GM21723 (cell line): ENCODE results near the gene VIL1.

ENCODE experiments used
- ATAC-seq: cut with Tn5 transposase; IDR thresholded peaks from one replicate; pipeline ENCODE4 v1.9.1; 2021; ENCODE audit warnings: mild to moderate bottlenecking, moderate library complexity; ENCODE audit not compliant: unreplicated experiment

VIL1 gene

DNA sequence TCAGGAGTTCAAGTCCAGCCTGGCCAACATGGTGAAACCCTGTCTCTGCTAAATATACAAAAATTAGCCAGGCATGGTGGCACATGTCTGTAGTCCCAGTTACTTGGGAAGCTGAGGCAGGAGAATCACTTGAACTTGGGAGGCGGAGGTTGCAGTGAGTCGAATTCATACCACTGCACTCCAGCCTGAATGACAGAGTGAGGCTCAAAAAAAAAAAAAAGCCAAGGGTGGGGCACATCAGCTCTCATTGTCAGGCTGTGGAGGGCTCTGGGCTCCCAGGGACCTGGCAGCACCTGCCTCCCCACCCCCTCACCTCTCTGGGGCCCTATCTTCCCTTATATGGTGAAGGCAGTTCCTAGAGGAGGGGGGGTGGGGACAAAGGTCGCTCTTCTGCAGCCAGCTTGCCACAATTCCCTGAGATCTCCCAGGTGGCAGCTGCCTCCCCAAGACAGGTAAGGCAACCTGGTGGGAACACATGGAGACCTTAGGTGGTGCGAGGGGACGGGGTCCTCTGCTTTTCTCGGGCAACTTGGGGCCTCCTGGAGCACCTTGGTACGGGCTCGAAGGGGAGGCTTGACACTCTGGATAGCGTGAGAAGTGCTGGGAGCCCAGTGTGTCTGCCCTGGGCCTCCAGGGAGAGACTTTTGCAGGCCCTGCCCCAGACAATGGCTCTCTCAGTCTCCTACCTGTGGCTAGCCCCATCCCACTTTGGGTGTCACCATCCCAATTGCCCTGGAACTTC lies at the start of gene VIL1:
Gene VIL1 (plus strand): TSS at position 407 of the 742 bp plus-strand sequence. CDS start 4,656 bp downstream, outside the sequence.
- ATAC-seq = no peak

DNA sequence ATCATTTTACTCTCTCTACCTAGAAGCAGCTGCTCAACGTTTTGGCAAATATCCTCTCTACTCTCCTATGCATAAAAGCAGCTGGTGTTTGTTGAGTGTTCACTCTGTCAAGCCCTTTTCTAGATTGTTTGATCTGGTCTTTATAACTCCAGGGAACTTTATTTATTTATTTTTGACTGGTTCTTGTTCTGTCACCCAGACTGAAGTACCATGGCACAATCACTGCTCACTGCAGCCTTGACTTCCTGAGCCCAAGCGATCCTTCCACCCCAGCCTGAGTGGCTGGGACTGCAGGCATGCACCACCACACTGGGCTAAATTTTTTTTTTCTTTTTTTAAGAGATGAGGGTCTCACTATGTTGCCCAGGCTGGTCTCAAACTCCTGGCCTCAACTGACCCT lies 49.6 kb upstream of the VIL1 start:
- no peak for ATAC-seq

DNA sequence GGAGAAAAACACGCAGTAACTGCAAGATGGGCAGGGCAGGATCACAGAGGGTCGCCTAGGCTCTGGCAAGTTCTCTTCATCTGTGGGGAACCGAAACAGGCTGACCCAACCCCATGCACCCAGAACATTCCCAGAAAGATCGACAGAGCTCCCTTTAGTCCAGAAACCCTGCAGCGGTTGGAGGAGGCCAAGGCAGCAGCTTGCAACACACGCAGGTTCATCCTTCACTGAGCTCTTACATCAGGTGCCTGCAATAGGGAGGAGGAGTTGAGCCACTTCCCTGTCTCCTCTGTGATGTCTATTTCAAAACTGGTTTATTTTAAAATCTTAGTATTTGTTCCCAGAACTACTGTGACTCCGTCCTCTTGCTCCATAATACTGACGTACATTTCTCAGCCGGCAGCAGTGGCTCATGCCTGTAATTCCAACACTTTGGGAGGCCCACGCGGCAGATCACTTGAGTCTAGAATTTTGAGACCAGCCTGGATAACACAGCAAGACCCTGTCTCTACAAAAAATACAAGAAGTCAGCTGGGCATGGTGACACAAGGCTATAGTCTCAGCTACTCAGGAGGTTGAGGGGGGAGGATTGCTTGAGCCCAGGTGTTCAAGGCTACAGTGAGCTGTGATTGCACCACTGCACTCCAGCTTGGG lies 48.4 kb upstream of the VIL1 start:
- no peak for ATAC-seq

DNA sequence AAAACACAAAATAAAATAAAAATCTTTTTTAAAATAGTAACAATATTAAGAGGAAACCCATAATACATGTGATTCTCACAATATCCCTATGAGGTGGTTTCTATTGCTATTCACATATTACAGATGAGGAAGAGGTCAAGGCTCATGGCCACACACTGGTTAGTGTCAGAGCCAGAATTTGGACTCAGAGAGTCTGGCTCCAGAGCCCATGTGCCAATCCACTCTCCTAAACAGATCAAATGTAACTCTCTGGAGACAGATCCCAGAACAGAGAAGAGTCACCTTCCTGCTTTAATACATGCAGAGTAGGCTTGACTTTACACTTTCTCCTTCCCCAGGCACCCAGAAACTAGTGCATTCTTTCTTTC lies 47.0 kb upstream of the VIL1 start:
- no peak for ATAC-seq

DNA sequence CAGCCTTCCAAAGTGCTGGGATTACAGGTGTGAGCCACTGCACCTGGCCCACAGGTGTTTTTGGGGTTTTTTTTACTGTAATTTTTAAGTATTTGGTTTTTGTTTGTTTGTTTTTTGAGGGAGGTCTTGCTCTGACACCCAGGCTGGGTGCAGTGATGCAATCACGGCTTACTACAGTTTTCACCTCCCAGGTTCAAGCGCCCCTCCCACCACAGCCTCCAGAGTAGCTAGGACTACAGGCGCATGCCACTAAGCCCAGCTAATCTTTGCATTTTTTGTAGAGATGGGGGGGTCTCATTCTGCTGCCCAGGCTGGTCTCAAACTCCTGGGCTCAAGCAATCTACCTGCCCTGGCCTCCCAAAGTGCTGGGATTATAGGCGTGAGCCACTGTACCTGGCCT lies 44.1 kb upstream of the VIL1 start:
- no peak for ATAC-seq

DNA sequence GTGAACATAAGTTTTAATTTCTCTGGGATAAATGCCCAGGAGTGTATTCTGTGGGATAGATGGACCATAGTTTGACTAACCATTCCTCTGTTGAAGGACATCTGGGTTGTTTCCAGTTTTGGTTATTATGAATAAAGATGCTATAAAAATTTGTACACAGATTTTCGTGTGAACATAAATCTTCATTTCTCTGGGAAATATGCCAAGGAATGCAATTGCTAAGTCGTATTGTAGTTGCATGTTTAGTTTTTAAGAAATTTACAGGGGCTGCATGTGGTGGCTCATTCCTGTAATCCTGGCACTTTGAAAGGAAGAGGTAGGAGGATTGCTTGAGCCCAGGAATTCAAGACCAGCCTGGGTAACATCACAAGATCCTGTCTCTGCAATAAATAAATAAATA lies 43.7 kb upstream of the VIL1 start:
- no peak for ATAC-seq

DNA sequence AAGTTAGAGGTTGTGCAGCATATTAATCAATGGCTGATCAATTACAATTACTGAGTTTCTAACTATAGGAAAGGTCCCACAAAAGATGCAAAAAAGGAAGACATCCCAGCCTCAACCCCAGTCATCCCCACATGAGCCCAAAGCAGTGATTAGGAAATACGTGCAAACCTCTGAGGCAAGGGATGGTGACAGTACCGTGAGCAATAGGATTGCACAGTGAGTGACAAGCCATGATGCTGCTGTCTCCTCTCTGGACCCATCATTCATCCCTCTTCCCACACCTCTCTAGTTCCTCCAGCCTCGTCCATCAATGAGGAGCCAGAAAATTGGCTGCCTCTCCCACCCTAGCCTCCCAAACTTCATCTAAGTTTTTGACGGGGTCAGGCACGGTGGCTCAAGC lies 40.9 kb upstream of the VIL1 start:
- no peak for ATAC-seq

DNA sequence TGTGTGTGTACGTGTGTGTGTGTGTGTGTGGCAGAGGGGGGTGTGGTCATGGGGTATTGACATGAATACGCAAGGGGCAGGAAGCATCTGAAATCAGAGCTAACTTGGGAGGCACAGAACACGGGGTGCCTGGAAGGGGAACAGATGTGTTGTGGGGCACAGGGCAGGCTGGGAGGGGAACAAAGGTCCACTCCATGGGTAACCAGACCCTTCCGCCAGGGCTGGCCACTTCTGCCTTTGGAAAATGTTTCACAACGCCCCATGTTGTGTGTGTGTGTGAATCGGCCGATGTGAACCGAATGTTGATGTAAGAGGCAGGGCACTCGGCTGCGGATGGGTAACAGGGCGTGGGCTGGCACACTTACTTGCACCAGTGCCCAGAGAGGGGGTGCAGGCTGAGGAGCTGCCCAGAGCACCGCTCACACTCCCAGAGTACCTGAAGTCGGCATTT lies 37.0 kb upstream of the VIL1 start, which contains the start of gene SLC11A1:
Gene SLC11A1 (plus strand): TSS at position 358 of the 451 bp plus-strand sequence. CDS start 96 bp downstream, outside the sequence.
- no peak for ATAC-seq

DNA sequence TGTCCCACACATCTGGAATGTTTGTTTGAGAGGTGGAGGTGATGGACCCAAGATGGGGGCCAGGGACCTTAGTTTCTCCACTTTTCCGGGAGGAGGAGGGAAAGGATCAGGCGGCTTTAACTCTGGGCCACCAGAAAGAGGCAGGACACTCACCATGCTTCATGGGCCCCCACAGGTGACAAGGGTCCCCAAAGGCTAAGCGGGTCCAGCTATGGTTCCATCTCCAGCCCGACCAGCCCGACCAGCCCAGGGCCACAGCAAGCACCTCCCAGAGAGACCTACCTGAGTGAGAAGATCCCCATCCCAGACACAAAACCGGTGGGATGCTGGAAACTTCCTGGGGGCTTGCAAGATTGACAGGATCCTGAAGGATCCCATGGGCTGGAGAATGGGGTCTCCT lies 36.1 kb upstream of the VIL1 start:
- ATAC-seq = no peak

DNA sequence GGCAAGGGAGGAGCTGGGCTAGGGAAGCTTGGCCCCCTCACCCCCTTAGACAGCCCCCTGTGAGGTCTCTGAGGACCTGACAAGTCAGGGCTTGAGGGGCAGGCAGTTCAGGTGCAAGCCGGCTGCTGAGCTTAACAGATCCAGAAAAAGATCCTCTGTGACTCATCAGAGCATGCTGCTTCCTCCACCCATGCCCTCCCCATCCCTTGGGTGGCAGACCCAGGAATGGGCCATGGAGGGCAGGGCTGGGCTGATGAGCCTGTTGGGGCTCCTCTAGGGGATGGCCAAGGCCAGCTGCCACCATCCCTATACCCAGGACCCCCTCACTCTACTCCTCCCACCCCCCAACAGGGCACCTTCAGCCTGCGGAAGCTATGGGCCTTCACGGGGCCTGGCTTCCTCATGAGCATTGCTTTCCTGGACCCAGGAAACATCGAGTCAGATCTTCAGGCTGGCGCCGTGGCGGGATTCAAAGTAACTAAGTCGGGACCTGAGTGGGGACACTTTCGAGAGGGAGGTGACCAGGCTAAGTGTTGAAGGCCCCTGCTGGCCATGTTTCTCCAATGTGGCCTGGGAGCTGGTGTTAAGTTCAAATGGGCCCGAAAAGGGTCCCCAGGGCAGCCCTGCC lies 34.9 kb upstream of the VIL1 start:
- ATAC-seq = no peak

DNA sequence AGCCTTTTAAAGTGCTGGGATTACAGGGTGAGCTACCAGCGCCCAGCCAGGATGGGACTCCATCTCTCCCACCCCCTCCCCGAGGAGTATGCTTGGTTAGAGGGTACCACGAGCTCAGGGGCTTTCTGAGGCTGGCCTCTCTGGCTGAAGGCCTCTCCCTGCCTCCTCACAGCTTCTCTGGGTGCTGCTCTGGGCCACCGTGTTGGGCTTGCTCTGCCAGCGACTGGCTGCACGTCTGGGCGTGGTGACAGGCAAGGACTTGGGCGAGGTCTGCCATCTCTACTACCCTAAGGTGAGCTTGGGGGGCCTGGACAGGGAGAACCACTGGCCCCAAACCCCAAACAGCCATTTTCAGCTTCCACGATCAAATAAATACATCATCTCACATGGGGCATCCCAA lies 33.9 kb upstream of the VIL1 start:
- no peak for ATAC-seq

DNA sequence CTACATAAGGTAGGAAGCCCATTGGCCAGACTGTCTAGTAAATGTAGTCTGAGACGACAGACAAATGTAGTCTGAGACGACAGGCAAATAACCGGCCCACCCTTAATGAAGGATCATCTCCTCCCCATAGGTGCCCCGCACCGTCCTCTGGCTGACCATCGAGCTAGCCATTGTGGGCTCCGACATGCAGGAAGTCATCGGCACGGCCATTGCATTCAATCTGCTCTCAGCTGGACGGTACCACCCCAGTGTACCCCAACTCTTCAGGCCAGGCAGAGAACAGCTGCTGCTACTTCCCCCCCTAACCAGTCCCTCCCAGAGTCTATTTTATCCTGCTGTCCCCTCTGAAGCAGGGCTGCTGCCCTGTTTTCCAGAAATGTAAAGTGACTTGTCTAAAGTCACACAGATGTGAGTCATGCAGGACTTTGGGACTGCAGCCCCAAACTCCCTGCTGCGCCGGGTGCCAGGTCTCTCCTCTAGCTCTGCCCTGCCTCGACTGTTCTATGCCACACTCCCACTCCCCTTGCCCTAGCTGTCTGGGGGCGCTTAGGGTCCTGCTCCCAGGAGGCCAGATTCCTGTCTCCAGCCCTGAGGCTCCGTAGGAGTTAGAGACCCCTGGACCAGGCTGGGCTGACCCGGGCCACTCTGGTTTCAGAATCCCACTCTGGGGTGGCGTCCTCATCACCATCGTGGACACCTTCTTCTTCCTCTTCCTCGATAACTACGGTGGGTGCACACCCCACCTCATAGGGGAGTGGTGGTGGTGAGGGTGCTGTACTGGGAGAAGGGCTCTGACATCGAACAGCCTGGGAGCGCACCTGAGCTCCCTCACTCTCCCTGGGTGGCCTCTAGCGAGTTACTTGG lies 32.2 kb upstream of the VIL1 start:
- no peak for ATAC-seq

DNA sequence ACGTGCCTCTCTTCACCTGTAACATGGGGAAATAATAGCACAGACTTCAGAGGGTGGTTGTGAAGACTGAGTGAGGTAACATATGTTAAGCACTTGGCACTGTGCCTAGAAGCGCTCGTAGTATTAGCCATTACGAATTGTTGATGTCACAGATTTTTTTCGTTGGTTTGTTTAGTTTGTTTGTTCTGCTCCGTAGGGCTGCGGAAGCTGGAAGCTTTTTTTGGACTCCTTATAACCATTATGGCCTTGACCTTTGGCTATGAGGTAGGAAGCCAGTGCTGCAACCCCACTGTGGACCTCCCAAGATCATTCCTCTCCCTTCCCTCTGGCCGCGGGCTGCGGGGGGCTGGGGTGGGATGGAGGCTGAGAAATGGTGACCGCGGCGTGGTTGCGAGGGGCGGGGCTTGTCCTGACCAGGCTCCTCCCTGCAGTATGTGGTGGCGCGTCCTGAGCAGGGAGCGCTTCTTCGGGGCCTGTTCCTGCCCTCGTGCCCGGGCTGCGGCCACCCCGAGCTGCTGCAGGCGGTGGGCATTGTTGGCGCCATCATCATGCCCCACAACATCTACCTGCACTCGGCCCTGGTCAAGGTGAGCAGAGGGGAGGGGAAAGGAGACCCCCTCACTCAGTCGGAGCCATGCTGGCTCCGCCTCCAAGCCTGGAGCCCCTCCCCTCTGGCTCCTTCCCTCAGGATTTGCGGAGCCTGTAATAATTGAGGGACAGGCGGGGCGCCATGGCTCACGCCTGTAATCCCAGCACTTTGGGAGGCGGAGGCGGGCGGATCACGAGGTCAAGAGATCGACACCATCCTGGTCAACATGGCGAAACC lies 31.3 kb upstream of the VIL1 start:
- no peak for ATAC-seq

DNA sequence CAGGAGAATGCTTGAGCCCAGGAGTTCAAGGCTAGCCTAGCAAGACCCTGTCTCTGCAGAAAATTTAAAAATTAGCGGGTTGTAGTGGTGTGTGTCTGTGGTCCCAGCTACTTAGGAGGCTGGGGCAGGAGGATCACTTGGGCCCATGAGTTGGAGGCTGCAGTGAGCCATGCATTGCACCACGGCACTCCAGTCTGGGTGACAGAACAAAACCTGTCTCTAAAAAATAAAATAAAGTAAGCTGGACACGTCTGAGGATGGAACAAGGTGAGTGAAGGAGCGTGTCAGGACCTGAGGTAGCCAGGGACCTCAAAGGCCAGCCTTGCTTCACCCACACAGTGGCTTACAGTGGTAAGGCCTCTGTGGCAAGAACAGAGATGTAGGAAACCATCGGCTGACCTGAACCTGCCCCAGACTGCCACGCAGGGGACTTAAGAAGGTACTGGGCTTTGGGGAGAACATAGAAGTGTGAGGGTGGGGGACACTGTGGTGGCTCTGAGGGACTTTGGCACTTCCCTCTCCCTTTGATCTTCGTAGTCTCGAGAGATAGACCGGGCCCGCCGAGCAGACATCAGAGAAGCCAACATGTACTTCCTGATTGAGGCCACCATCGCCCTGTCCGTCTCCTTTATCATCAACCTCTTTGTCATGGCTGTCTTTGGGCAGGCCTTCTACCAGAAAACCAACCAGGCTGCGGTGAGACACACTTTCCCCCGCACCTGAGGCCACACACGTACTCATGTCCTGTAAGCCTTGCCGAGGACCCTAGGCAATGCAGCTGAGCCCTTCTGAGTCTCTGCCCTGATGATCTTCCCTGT lies 29.4 kb upstream of the VIL1 start:
- no peak for ATAC-seq

DNA sequence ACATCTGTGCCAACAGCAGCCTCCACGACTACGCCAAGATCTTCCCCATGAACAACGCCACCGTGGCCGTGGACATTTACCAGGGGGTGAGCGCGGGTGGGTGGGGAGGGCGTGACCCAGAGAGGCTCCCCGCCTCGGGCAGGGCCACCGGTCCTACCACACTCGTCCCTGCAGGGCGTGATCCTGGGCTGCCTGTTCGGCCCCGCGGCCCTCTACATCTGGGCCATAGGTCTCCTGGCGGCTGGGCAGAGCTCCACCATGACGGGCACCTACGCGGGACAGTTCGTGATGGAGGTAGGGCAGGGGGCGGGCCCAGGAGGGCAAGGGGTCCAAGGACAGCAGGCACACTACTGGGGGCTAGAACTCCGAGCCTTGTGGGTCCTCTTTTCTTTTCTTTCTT lies 27.7 kb upstream of the VIL1 start:
- ATAC-seq = no peak

DNA sequence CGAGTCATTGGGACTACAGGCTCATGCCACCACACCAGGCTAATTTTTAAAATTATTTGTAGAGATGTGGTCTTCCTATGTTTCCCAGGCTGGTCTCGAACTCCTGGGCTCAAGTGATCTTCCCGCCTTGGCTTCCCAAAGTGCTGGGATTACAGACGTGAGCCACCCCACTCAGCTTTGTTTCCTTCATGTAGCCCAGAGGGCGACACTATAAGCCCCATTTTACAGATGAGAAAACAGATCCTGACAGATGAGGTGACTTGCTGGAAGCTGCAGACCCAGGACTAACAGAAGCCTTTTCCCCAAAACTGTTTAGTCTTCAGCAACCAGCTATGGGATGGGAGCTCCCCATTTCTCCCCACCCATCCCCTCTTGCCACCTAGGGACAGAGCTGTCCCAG lies 26.5 kb upstream of the VIL1 start:
- ATAC-seq = no peak

DNA sequence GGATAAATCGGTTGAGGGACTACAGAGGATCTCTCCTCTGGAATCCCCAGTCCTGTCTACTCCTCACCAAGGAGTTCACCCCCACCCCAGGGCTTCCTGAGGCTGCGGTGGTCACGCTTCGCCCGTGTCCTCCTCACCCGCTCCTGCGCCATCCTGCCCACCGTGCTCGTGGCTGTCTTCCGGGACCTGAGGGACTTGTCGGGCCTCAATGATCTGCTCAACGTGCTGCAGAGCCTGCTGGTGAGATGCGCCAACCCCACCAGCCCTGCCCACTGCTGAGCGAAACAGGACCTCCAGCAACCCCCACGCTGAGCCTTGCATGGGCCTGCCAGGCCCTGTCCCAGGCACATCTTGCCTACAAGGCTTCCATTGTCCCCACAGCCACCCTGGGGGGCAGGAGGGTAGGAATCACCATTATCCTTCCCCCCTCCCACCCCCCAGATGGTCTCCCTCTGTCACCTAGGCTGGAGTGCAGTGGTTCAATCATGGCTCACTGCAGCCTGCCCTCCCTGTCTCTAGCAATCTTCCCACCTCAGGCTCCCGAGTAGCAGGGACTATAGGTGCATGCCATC lies 25.9 kb upstream of the VIL1 start:
- ATAC-seq = no peak

DNA sequence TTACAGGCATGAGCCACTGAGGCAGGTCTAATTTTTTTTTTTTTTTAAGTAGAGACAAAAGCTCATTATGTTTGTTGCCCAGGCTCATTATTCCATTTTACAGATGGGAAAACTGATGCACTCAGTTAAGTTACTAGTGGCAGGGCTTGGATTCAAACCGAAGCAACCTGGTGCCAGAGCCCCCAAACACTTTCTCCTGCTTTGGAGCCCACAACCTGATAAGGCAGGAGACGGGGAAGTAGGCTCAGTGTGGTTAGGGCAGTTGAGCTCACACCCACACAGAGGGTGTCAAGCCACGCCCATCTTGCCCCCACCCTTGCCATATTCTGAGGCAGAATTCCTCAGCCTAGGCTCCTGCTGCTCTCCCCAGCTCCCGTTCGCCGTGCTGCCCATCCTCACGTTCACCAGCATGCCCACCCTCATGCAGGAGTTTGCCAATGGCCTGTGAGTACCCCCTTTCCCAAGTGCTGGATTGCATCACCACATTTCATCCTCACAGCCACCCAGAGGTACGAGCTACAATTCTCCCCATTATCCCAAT lies 25.1 kb upstream of the VIL1 start:
- no peak for ATAC-seq
